A549 (cell line): ENCODE data around the gene MOB1A. TPM values are rescaled to one million over a fixed set of nuclear protein-coding genes. Genes with fewer than 3 reads are reported as not detected.
A peak's percentile ranks its signal among the peaks of the same experiment; 100 is the strongest.

Experiments used
- ATAC-seq, 2 experiments: fragments of 200-7000 bp in 1 of 2; fragments of >200 bp in 1 of 2; cut with Nextera tagmentation in 1 of 2; cut with Tn5 transposase in 1 of 2; 3 replicates each; pipeline versions ENCODE4 v1.8.0 to v1.9.1; 2018 to 2020; ENCODE audit warnings: mild to moderate bottlenecking in 1 of 2, moderate library complexity in 1 of 2
- CTCF ChIA-PET: fragments of 300-600 bp; sonication (Branson Sonifier 250); formaldehyde crosslinking; extraction: SDS; loops from one replicate; lab custom pipeline; 2021; ENCODE audit warnings: antibody characterized with exemption, inconsistent platforms; lab: Yijun Ruan, JAX
- POLR2A ChIA-PET: fragments of 350-600 bp; formaldehyde crosslinking; extraction: SDS; loops from one replicate; lab custom pipeline; 2021; ENCODE audit warnings: antibody characterized with exemption, inconsistent platforms; lab: Yijun Ruan, JAX
- DNase-seq, 2 experiments: peaks; one replicate each; pipeline versions ENCODE4 v3.0.0 to v3.0.0-alpha.2; 2011 to 2016; ENCODE audit warnings: low read depth in 1 of 2, low spot score in 1 of 2
- FAIRE-seq: peaks from 2 replicates; lab custom pipeline; 2011; peaks lifted over from hg19 to GRCh38; lab: Jason Lieb, UNC
- H3K27ac ChIP-seq, 2 experiments: fragments of >200 bp; sonication (Bioruptor Twin); formaldehyde crosslinking; 3 replicates each; pipeline ENCODE4 v1.5.1; 2016 to 2017
- H3K4me1 ChIP-seq: fragments of >200 bp; sonication (Bioruptor Twin); formaldehyde crosslinking; 3 replicates; pipeline ENCODE4 v1.6.1; 2016
- H3K4me2 ChIP-seq: fragments of >200 bp; sonication (Bioruptor Twin); formaldehyde crosslinking; 3 replicates; pipeline ENCODE4 v1.6.1; 2016
- H3K4me3 ChIP-seq: fragments of >200 bp; sonication (Bioruptor Twin); formaldehyde crosslinking; 3 replicates; pipeline ENCODE4 v1.5.1; 2016
- H3K9me3 ChIP-seq: fragments of >200 bp; sonication (Bioruptor Twin); formaldehyde crosslinking; 3 replicates; pipeline ENCODE4 v1.6.1; 2016
- CBX2 ChIP-seq: fragments of 200-600 bp; sonication (generic); IDR thresholded peaks from 2 replicates; pipeline ENCODE4 v1.6.1; 2016; ENCODE audit warnings: low read depth, mild to moderate bottlenecking, borderline replicate concordance
- CBX8 ChIP-seq: fragments of 200-600 bp; sonication (generic); IDR thresholded peaks from 2 replicates; pipeline ENCODE4 v1.6.1; 2016
- CHD4 ChIP-seq: fragments of 200-600 bp; sonication (generic); IDR thresholded peaks from 2 replicates; pipeline ENCODE4 v1.6.1; 2016; ENCODE audit warnings: antibody characterized with exemption, mild to moderate bottlenecking, borderline replicate concordance
- CTCF ChIP-seq: fragments of >200 bp; sonication (Bioruptor Twin); formaldehyde crosslinking; IDR thresholded peaks from 3 replicates; pipeline ENCODE4 v1.5.1; 2016
- ELK1 ChIP-seq: fragments of 150-350 bp; IDR thresholded peaks from 2 replicates; pipeline ENCODE4 v1.6.1; 2014; ENCODE audit warnings: low read depth, mild to moderate bottlenecking, low read length
- EP300 ChIP-seq, 2 experiments: fragments of >200 bp; sonication (Bioruptor Twin); formaldehyde crosslinking; IDR thresholded peaks; 2 replicates in 1 of 2; 3 replicates in 1 of 2; pipeline ENCODE4 v1.6.1; 2016 to 2017
- ESRRA ChIP-seq: fragments of 150-350 bp; IDR thresholded peaks from 2 replicates; pipeline ENCODE4 v1.6.1; 2014; ENCODE audit warnings: mild to moderate bottlenecking, low read length, borderline replicate concordance
- HEYL ChIP-seq: fragments of 250-450 bp; sonication (Bioruptor Pico); IDR thresholded peaks from 2 replicates; pipeline ENCODE4 v1.8.0; 2021; ENCODE audit warnings: mild to moderate bottlenecking, moderate library complexity
- HOXB13 ChIP-seq: fragments of 250-450 bp; sonication (Bioruptor Pico); IDR thresholded peaks from 2 replicates; pipeline ENCODE4 v1.5.0; 2020; ENCODE audit warnings: low read depth, mild to moderate bottlenecking, moderate library complexity
- MAFK ChIP-seq: fragments of 450-650 bp; IDR thresholded peaks from 2 replicates; pipeline ENCODE4 v1.6.1; 2014; ENCODE audit not compliant: partially characterized antibody
- MYC ChIP-seq: IDR thresholded peaks from 2 replicates; pipeline ENCODE4 v1.6.1; 2012; ENCODE audit warnings: mild to moderate bottlenecking, inconsistent platforms, low read length, improper control_type of control experiment, borderline replicate concordance
- NPAS2 ChIP-seq: fragments of 250-450 bp; sonication (Bioruptor Pico); IDR thresholded peaks from 2 replicates; pipeline ENCODE4 v1.8.0; 2022; ENCODE audit warnings: mild to moderate bottlenecking, moderate library complexity, borderline replicate concordance
- RAD21 ChIP-seq, 2 experiments: fragments of >200 bp in 1 of 2; sonication (Bioruptor Twin) in 1 of 2; formaldehyde crosslinking in 1 of 2; IDR thresholded peaks in 1 of 2; conservative IDR thresholded peaks in 1 of 2; 2 replicates in 1 of 2; 3 replicates in 1 of 2; pipeline ENCODE4 v1.6.1; 2012 to 2018; ENCODE audit warnings: inconsistent platforms in 1 of 2
- RARB ChIP-seq: fragments of 250-450 bp; sonication (Bioruptor Pico); IDR thresholded peaks from 2 replicates; pipeline ENCODE4 v1.8.0; 2021; ENCODE audit warnings: mild to moderate bottlenecking, moderate library complexity
- REST ChIP-seq: fragments of 200-600 bp; sonication (generic); IDR thresholded peaks from 2 replicates; pipeline ENCODE4 v1.6.1; 2016; ENCODE audit warnings: antibody characterized with exemption, mild to moderate bottlenecking, moderate library complexity
- ZC3H11A ChIP-seq: fragments of 450-650 bp; IDR thresholded peaks from 2 replicates; pipeline ENCODE4 v1.6.1; 2014; ENCODE audit warnings: antibody characterized with exemption, mild to moderate bottlenecking
- ZNF302 ChIP-seq: fragments of 250-450 bp; sonication (Bioruptor Pico); IDR thresholded peaks from 2 replicates; pipeline ENCODE4 v1.9.0; 2021; ENCODE audit warnings: inconsistent platforms, mild to moderate bottlenecking, moderate library complexity
- WGBS: methylation state at CpG from one replicate; pipeline ENCODE4 v1.1.6; 2017; ENCODE audit errors: missing lambda C conversion rate; 5-methylcytosine and 5-hydroxymethylcytosine counted together
- polyA plus RNA-seq, 4 experiments: library from polyadenylated mRNA; depleted of rRNA in 3 of 4; stranded (reverse); fragments of >200 nt; fragmentation: RNase III in 1 of 4; extraction: RNeasy Plus Mini Kit Qiagen cat#74134 plus additional on column Dnase treatment in 1 of 4; gene quantifications; 2 replicates in 3 of 4; 3 replicates in 1 of 4; pipeline ENCODE4 v1.2.3, GENCODE V29; 2011 to 2017

Gene MOB1A
- polyA plus RNA-seq, 2 of the 4 experiments (the other 2 are of a cell fraction) = 72.6 to 108 TPM

DNA sequence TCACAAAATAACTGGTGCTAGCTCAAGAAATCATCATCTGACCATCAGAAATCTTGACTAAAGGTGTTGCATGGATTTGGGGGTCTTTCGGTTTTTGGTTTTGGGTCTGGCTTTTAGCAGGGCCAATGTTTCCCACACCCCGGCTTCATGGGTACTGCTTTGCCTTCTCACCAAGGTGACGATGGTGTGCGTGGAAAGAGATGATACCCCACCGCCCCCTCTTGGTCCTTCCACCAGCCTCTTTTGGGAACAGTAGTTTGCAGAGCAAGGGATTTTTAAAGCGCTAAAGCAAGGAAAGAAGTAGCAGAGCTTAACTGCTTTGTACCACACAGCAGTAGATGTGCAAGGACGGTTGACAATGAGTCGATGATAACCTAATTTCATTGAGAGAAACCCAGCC lies 73.3 kb downstream of the MOB1A start:
- no peak overlapping the region for H3K27ac ChIP-seq
- ChIA-PET CTCF (interaction anchor here (1.2 to 1.8 kb wide), 2 partner anchors 11 to 15 kb away, joined by 4 to 6 read pairs; no protein-coding TSS in a partner anchor), POLR2A (no interaction called here)
- H3K9me3 ChIP-seq = no peaks in the 10 kb centered on the region
- H3K4me1 ChIP-seq = no peaks in the 10 kb centered on the region
- ATAC-seq = no peak
- FAIRE-seq = no peak
- H3K4me3 ChIP-seq = no peak overlapping the region
- DNase-seq = no peak
- no peak for TF ChIP-seq CTCF
- no peak for TF ChIP-seq CBX8
- no peak for TF ChIP-seq CHD4
- TF ChIP-seq NPAS2 (CRISPR knock-in tag) = no peak
- no peak for TF ChIP-seq CBX2
- no peak for TF ChIP-seq ZNF302 (CRISPR knock-in tag)
- TF ChIP-seq MYC = no peak
- TF ChIP-seq ESRRA = no peak
- no peak for TF ChIP-seq ELK1
- no peak for TF ChIP-seq REST
- no peak overlapping the region for H3K4me2 ChIP-seq
- WGBS = 97% methylated on average over 8 of the region's 8 CpGs

GRCh38 chr2:74104839-74105238 lies 73.8 kb downstream of the MOB1A start:
- no peak overlapping the region for H3K4me2 ChIP-seq
- no peak for DNase-seq
- WGBS = 95% methylated on average over 7 of the region's 7 CpGs
- TF ChIP-seq EP300 (IDR thresholded peaks at IDR 0.05) (no peak), HEYL (CRISPR knock-in tag) (no peak), RAD21 (conservative IDR thresholded peaks at IDR 0.05 in 1 of 2, IDR thresholded peaks at IDR 0.05 in 1 of 2) (0 out of 5 replicates have a peak, but pooled peaks have one; percentile 15 to 24), RARB (CRISPR knock-in tag) (no peak), ZC3H11A (no peak), MAFK (no peak), HOXB13 (no peak), ELK1 (no peak)
- no peak overlapping the region for H3K4me3 ChIP-seq
- H3K9me3 ChIP-seq = no peaks in the 10 kb centered on the region
- ChIA-PET POLR2A (no interaction called here), CTCF (interaction anchor here (0.6 to 1.2 kb wide), 4 partner anchors 11 to 1494 kb away, joined by 3 to 6 read pairs (median 3); no protein-coding TSS in a partner anchor)
- no peak overlapping the region for H3K27ac ChIP-seq
- no peak for ATAC-seq
- FAIRE-seq = no peak
- no peaks in the 10 kb centered on the region for H3K4me1 ChIP-seq
